Osteoblast (primary cell): ENCODE data around the gene PSMD6. TPM values are rescaled to one million over a fixed set of nuclear protein-coding genes. Genes with fewer than 3 reads are reported as not detected.

ENCODE experiments used
- DNase-seq: peaks from one replicate; pipeline ENCODE4 v3.0.0; 2011; ENCODE audit warnings: low spot score, mixed read lengths; ENCODE audit not compliant: insufficient read length; ENCODE audit errors: missing footprints
- H2AFZ ChIP-seq: 2 replicates; pipeline ENCODE4 v1.6.0; 2011; ENCODE audit warnings: mild to moderate bottlenecking, low read length
- H3K27ac ChIP-seq: 2 replicates; pipeline ENCODE4 v1.5.1; 2011; ENCODE audit warnings: mild to moderate bottlenecking, low read depth, low read length, moderate library complexity
- H3K27me3 ChIP-seq: 2 replicates; pipeline ENCODE4 v1.6.0; 2012; ENCODE audit warnings: mild to moderate bottlenecking, control low read depth, inconsistent platforms, low read length, moderate library complexity; ENCODE audit not compliant: insufficient read depth
- H3K36me3 ChIP-seq: 2 replicates; pipeline ENCODE4 v1.5.1; 2011; ENCODE audit warnings: mild to moderate bottlenecking, low read length, control low read depth, moderate library complexity; ENCODE audit not compliant: insufficient read depth
- H3K4me1 ChIP-seq: 2 replicates; pipeline ENCODE4 v1.5.1; 2011; ENCODE audit warnings: mild to moderate bottlenecking, low read length, control low read depth, moderate library complexity; ENCODE audit not compliant: insufficient read depth
- H3K4me2 ChIP-seq: 2 replicates; pipeline ENCODE4 v1.6.0; 2011; ENCODE audit warnings: mild to moderate bottlenecking, low read length; ENCODE audit not compliant: insufficient read depth
- H3K4me3 ChIP-seq: fragments of 200-600 bp; sonication (generic); 3 replicates; pipeline ENCODE4 v1.5.1; 2012; ENCODE audit warnings: mild to moderate bottlenecking, low read length, inconsistent platforms; ENCODE audit not compliant: insufficient read depth
- H3K79me2 ChIP-seq: 2 replicates; pipeline ENCODE4 v1.6.0; 2012; ENCODE audit warnings: mild to moderate bottlenecking, low read length, control low read depth, inconsistent platforms; ENCODE audit not compliant: insufficient read depth
- H3K9me3 ChIP-seq: 2 replicates; pipeline ENCODE4 v1.5.1; 2011; ENCODE audit warnings: low read depth, low read length, control low read depth
- H4K20me1 ChIP-seq: 2 replicates; pipeline ENCODE4 v1.6.0; 2012; ENCODE audit warnings: mild to moderate bottlenecking, low read length, control low read depth; ENCODE audit not compliant: insufficient read depth
- total RNA-seq: library from RNA; depleted of rRNA; stranded (reverse); fragments of >200 nt; gene quantifications from 2 replicates; pipeline ENCODE4 v1.2.3, GENCODE V29; 2012
- TF ChIP-seq, protein P1 (sequence below): IDR thresholded peaks from 2 replicates; pipeline ENCODE4 v1.5.1; 2011; ENCODE audit warnings: mild to moderate bottlenecking, low read depth, low read length, moderate library complexity; ENCODE audit errors: extremely low read depth

The PSMD6 gene
- total RNA-seq, 1 donor, result 76.7 TPM

DNA sequence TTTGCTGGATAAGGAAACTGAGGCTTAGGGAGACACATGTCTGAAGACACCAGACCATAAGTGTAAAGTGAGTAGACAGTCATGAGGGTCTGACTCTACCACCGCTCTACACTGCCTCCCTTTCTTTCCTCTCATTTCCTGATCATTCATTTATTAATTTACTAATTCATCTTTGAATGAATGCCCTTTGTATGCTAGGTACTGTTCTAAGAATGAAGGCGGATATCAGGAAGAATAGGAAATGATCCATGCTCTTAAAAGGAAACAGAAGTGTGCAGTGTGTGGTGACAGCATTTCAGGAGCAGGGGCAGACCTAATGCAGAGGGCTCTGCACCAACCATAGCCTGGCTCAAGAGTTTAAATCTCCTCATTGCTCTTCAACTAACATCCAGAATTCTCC lies 31.8 kb upstream of the PSMD6 start:
- H3K4me3 ChIP-seq, result no peak overlapping the region
- no peak overlapping the region for H3K27ac ChIP-seq
- H4K20me1 ChIP-seq, result no peaks in the 10 kb centered on the region
- TF ChIP-seq, protein P1, sequence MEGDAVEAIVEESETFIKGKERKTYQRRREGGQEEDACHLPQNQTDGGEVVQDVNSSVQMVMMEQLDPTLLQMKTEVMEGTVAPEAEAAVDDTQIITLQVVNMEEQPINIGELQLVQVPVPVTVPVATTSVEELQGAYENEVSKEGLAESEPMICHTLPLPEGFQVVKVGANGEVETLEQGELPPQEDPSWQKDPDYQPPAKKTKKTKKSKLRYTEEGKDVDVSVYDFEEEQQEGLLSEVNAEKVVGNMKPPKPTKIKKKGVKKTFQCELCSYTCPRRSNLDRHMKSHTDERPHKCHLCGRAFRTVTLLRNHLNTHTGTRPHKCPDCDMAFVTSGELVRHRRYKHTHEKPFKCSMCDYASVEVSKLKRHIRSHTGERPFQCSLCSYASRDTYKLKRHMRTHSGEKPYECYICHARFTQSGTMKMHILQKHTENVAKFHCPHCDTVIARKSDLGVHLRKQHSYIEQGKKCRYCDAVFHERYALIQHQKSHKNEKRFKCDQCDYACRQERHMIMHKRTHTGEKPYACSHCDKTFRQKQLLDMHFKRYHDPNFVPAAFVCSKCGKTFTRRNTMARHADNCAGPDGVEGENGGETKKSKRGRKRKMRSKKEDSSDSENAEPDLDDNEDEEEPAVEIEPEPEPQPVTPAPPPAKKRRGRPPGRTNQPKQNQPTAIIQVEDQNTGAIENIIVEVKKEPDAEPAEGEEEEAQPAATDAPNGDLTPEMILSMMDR, result no peak
- no peaks in the 10 kb centered on the region for H3K9me3 ChIP-seq
- H2AFZ ChIP-seq, result no peak overlapping the region
- no peaks in the 10 kb centered on the region for H3K4me1 ChIP-seq
- H3K27me3 ChIP-seq, result no peaks in the 10 kb centered on the region
- H3K4me2 ChIP-seq, result no peak overlapping the region
- no peaks in the 10 kb centered on the region for H3K36me3 ChIP-seq
- H3K79me2 ChIP-seq, result no peaks in the 10 kb centered on the region
- DNase-seq, result no peak

DNA sequence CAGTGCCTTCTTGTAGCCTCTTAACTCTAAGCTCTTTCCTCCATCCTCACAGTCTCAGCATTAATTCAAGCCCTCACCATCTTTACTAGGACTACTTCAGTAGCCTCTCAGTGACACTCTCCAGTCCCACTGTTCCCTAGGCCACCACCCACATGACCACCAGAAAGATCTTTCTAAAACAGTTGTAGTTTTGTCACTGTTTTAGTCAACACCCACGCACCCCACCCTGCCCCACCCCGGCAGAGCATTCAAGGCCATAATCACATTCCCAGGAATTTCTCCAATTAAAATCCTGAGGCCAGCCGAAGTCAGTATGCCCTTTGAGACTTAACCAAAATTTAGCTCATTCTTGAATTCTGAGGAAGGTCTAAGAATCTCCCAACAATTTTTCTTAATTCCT lies 31.2 kb upstream of the PSMD6 start:
- TF ChIP-seq, protein P1, result no peak
- no peak overlapping the region for H3K4me3 ChIP-seq
- H3K4me2 ChIP-seq, result no peak overlapping the region
- H3K9me3 ChIP-seq, result no peaks in the 10 kb centered on the region
- H3K36me3 ChIP-seq, result no peaks in the 10 kb centered on the region
- no peaks in the 10 kb centered on the region for H3K4me1 ChIP-seq
- H3K27me3 ChIP-seq, result no peaks in the 10 kb centered on the region
- H3K79me2 ChIP-seq, result no peaks in the 10 kb centered on the region
- no peaks in the 10 kb centered on the region for H4K20me1 ChIP-seq
- no peak overlapping the region for H2AFZ ChIP-seq
- H3K27ac ChIP-seq, result no peak overlapping the region
- DNase-seq, result no peak

DNA sequence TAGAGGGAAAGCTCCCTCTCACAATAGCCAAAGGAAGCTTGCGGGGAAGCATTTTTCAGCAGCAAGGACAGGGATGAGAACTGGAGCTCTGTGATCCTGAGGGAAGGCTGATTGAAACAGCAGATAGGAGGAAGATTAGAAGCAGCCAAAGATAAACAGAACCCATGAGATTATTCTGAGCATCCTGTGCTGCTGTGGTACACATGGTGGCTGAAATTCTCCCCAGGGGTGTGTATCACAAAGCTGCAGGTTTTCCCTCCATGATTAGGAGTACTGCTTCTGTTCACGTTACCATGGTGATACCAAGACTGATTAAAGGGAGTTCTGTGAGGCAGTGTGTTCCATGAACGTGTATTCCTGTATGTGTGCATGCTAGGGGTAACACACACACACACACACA lies 30.3 kb upstream of the PSMD6 start:
- Histone ChIP-seq H3K27ac (no peak overlapping the region), H2AFZ (no peak overlapping the region), H3K4me1 (peaks cover 6% of the 10 kb centered on the region), H3K79me2 (no peaks in the 10 kb centered on the region), H3K9me3 (no peaks in the 10 kb centered on the region), H4K20me1 (no peaks in the 10 kb centered on the region), H3K4me3 (no peak overlapping the region), H3K27me3 (no peaks in the 10 kb centered on the region), H3K36me3 (no peaks in the 10 kb centered on the region), H3K4me2 (no peak overlapping the region)
- TF ChIP-seq, protein P1, result no peak
- no peak for DNase-seq

DNA sequence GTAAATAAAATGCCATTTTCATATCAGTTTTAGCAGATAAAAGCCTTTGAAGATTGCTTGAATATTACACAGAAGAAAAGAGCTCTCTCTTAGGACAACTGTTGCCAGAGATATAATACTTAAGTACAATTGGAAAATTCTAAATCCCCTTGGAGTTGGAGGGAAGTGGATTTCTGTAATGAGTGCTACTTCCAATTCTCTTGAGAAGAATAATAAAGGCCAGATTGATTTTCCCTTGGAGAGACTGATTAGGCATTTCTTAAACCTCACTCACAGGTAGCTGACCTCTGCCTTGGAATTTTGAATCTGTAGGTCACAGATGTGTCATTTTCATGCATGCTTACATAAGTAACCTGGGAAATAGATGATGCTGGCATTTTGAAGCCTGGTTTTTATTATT lies 29.8 kb upstream of the PSMD6 start:
- H3K4me3 ChIP-seq, result no peak overlapping the region
- no peaks in the 10 kb centered on the region for H4K20me1 ChIP-seq
- H3K27me3 ChIP-seq, result no peaks in the 10 kb centered on the region
- TF ChIP-seq, protein P1, result no peak
- no peak overlapping the region for H3K4me2 ChIP-seq
- peaks cover 10% of the 10 kb centered on the region for H3K4me1 ChIP-seq
- H3K27ac ChIP-seq, result no peak overlapping the region
- no peaks in the 10 kb centered on the region for H3K9me3 ChIP-seq
- no peak for DNase-seq
- no peak overlapping the region for H2AFZ ChIP-seq
- no peaks in the 10 kb centered on the region for H3K79me2 ChIP-seq
- no peaks in the 10 kb centered on the region for H3K36me3 ChIP-seq
